Stimulated activated CD8-positive, alpha-beta memory T cell treated with anti-CD3 and anti-CD28 coated beads, Interleukin-4, amount 100 ng/mL, for 4 hours (primary cell): Measurements from ENCODE around the gene SORCS2.

Experiments
- DNase-seq, 2 donors: peaks; one replicate each; pipeline ENCODE4 v3.0.0-alpha.2; 2020; ENCODE audit warnings: low read depth in 2 of 2, low spot score in 1 of 2

The SORCS2 gene

GRCh38 chr4:7384929-7385890 lies 192.9 kb downstream of the SORCS2 start:
- no peak for DNase-seq

GRCh38 chr4:7387925-7388324 lies 195.6 kb downstream of the SORCS2 start:
- no peak for DNase-seq

- no peak for DNase-seq
Measured at GRCh38 chr4:7388627-7389026, 196.3 kb downstream of the SORCS2 start.

GRCh38 chr4:7389101-7389701 lies 196.9 kb downstream of the SORCS2 start:
- DNase-seq: no peak

- DNase-seq: no peak
Measured at GRCh38 chr4:7389719-7390118, 197.4 kb downstream of the SORCS2 start.

- DNase-seq: no peak
Measured at GRCh38 chr4:7390336-7390735, 198.0 kb downstream of the SORCS2 start.

- DNase-seq: no peak
Measured at GRCh38 chr4:7390906-7391636, 198.7 kb downstream of the SORCS2 start.

GRCh38 chr4:7391637-7392437 lies 199.5 kb downstream of the SORCS2 start:
- DNase-seq: no peak

- no peak for DNase-seq
Measured at GRCh38 chr4:7392438-7393421, 200.4 kb downstream of the SORCS2 start.

- DNase-seq: no peak
Measured at GRCh38 chr4:7393601-7394575, 201.6 kb downstream of the SORCS2 start.

GRCh38 chr4:7394681-7395451 lies 202.5 kb downstream of the SORCS2 start:
- no peak for DNase-seq

GRCh38 chr4:7395645-7396044 lies 203.3 kb downstream of the SORCS2 start:
- DNase-seq: no peak

- DNase-seq: no peak
Measured at GRCh38 chr4:7396186-7396910, 204.0 kb downstream of the SORCS2 start.

GRCh38 chr4:7397206-7398103 lies 205.1 kb downstream of the SORCS2 start:
- no peak for DNase-seq

GRCh38 chr4:7398104-7398423 lies 205.7 kb downstream of the SORCS2 start:
- no peak for DNase-seq

GRCh38 chr4:7398788-7399439 lies 206.6 kb downstream of the SORCS2 start:
- no peak for DNase-seq
